Activated CD8-positive, alpha-beta memory T cell treated with anti-CD3 and anti-CD28 coated beads, Interleukin-2, amount 10 ng/mL, durations not matched to agents 7 days and 5 days (primary cell): ENCODE results near the gene COL4A6. TPM values are rescaled to one million over a fixed set of nuclear protein-coding genes. Genes with fewer than 3 reads are reported as not detected.

ENCODE experiments used
- ATAC-seq: fragments of 150-1000 bp; cut with Tn5 transposase; one replicate; pipeline ENCODE4 v1.10.0; 2021; ENCODE audit warnings: moderate library complexity
- CTCF ChIA-PET: fragments of 350-600 bp; sonication (Branson Sonifier 250); formaldehyde crosslinking; loops from one replicate; lab custom pipeline; 2021; ENCODE audit warnings: antibody characterized with exemption; lab: Charles Lee
- DNase-seq: peaks from one replicate; pipeline ENCODE4 v3.0.0-alpha.2; 2020
- H3K27ac Mint-ChIP-seq: one replicate; pipeline ENCODE4 v1.8.0; 2021; ENCODE audit warnings: mild to moderate bottlenecking, mixed read lengths
- H3K27me3 Mint-ChIP-seq: one replicate; pipeline ENCODE4 v1.8.0; 2021; ENCODE audit warnings: mixed read lengths
- H3K36me3 Mint-ChIP-seq: one replicate; pipeline ENCODE4 v1.8.0; 2021; ENCODE audit warnings: mild to moderate bottlenecking, mixed read lengths
- H3K4me1 Mint-ChIP-seq: one replicate; pipeline ENCODE4 v1.8.0; 2021; ENCODE audit warnings: mixed read lengths
- H3K4me3 Mint-ChIP-seq: one replicate; pipeline ENCODE4 v1.8.0; 2021; ENCODE audit warnings: mild to moderate bottlenecking, moderate library complexity, mixed read lengths
- H3K9me3 Mint-ChIP-seq: one replicate; pipeline ENCODE4 v1.8.0; 2022; ENCODE audit warnings: low read depth, mixed read lengths
- total RNA-seq, 2 experiments: library from RNA; stranded (reverse); gene quantifications; one replicate each; pipeline ENCODE4 v1.2.3, GENCODE V29; 2021

The COL4A6 gene
- total RNA-seq, 2 experiments from 2014 or later = not detected

- CTCF ChIA-PET = no interaction called here
- H3K36me3 Mint-ChIP-seq = no peaks in the 10 kb centered on the region
- ATAC-seq (no peak), DNase-seq (no peak)
- no peak overlapping the region for H3K4me3 Mint-ChIP-seq
- H3K27ac Mint-ChIP-seq = no peak overlapping the region
- no peaks in the 10 kb centered on the region for H3K9me3 Mint-ChIP-seq
- H3K4me1 Mint-ChIP-seq = peaks cover 12% of the 10 kb centered on the region
- H3K27me3 Mint-ChIP-seq = no peaks in the 10 kb centered on the region
Measured at GRCh38 chrX:108121291-108121690, 316.9 kb downstream of the COL4A6 start.

- Mint-ChIP-seq H3K4me1 (peaks cover 13% of the 10 kb centered on the region), H3K4me3 (no peak overlapping the region), H3K9me3 (no peaks in the 10 kb centered on the region), H3K27ac (no peak overlapping the region), H3K27me3 (no peaks in the 10 kb centered on the region), H3K36me3 (no peaks in the 10 kb centered on the region)
- ATAC-seq = no peak
- no peak for DNase-seq
- CTCF ChIA-PET = no interaction called here
Measured at GRCh38 chrX:108117988-108118387, 320.2 kb downstream of the COL4A6 start.

GRCh38 chrX:108114541-108114940, 323.7 kb downstream of the COL4A6 start:
- no peaks in the 10 kb centered on the region for H3K36me3 Mint-ChIP-seq
- DNase-seq (no peak), ATAC-seq (no peak)
- no peaks in the 10 kb centered on the region for H3K27me3 Mint-ChIP-seq
- H3K4me3 Mint-ChIP-seq = no peak overlapping the region
- peaks cover 3% of the 10 kb centered on the region for H3K4me1 Mint-ChIP-seq
- H3K27ac Mint-ChIP-seq = no peak overlapping the region
- CTCF ChIA-PET = no interaction called here
- H3K9me3 Mint-ChIP-seq = no peaks in the 10 kb centered on the region

Other genes starting within 250 kb of the COL4A6 start
- gene COL4A5, start 1.4 kb upstream of the COL4A6 start, total RNA-seq = not detected